ENCODE results near the gene TAOK1. TPM values are rescaled to one million over a fixed set of nuclear protein-coding genes. Genes with fewer than 3 reads are reported as not detected.
"Not testable (repeated sequence)": the region's sequence is repeated elsewhere in the genome, so short reads cannot be mapped to it uniquely, and the experiment has no call there.

TAOK1 gene
- polyA plus RNA-seq, 2 of the 4 experiments (the other 2 are of a cell fraction), result 18.2 to 46.7 TPM

- TF ChIP-seq FOSB (CRISPR knock-in tag; IDR thresholded peaks at IDR 0.05), result no peak
These were observed 84.1 kb downstream of the TAOK1 start (continued) for GRCh38 chr17:29474297-29474696.

GRCh38 chr17:29475891-29476290 lies 85.7 kb downstream of the TAOK1 start:
- Histone ChIP-seq H3K27ac (no peak overlapping the region), H3K4me1 (no peaks in the 10 kb centered on the region), H3K9me3 (no peaks in the 10 kb centered on the region), H3K4me3 (no peak overlapping the region), H3K4me2 (no peak overlapping the region)
- DNase-seq (ENCODE audit: low read depth in 1 of 2, low spot score in 1 of 2) (no peak), ATAC-seq (no peak), FAIRE-seq (no peak)
- CTCF ChIA-PET, result interaction anchor here (0.9 to 1.3 kb wide), 2 partner anchors 16 to 106 kb away, joined by 3 to 7 read pairs; no protein-coding TSS in a partner anchor
- WGBS (ENCODE audit: missing lambda C conversion rate), result 94% methylated on average over 2 of the region's 2 CpGs
- TF ChIP-seq POLR2A (IDR thresholded peaks at IDR 0.05; ENCODE audit: low read length) (no peak), FOXS1 (CRISPR knock-in tag; IDR thresholded peaks at IDR 0.05) (no peak), RAD21 (conservative IDR thresholded peaks at IDR 0.05 in 1 of 2, IDR thresholded peaks at IDR 0.05 in 1 of 2) (no peak), MAZ (IDR thresholded peaks at IDR 0.05; ENCODE audit: borderline replicate concordance, low read depth, low read length) (no peak), ZNF302 (CRISPR knock-in tag; IDR thresholded peaks at IDR 0.05) (no peak), HOXA7 (CRISPR knock-in tag; IDR thresholded peaks at IDR 0.05) (no peak), JUNB (IDR thresholded peaks at IDR 0.05) (no peak), ESRRA (IDR thresholded peaks at IDR 0.05; ENCODE audit: borderline replicate concordance, low read length) (no peak), MYC (IDR thresholded peaks at IDR 0.05; ENCODE audit: borderline replicate concordance, low read length) (no peak), MAFK (IDR thresholded peaks at IDR 0.05; ENCODE audit: partially characterized antibody) (no peak), CBX2 (IDR thresholded peaks at IDR 0.05; ENCODE audit: borderline replicate concordance, low read depth) (no peak), EHF (CRISPR knock-in tag; IDR thresholded peaks at IDR 0.05) (no peak), TFCP2L1 (CRISPR knock-in tag; IDR thresholded peaks at IDR 0.05) (no peak), TP53 (CRISPR knock-in tag; IDR thresholded peaks at IDR 0.05) (no peak)
- POLR2A ChIA-PET, result no interaction called here

GRCh38 chr17:29480249-29480928 lies 90.2 kb downstream of the TAOK1 start:
- H3K4me3 ChIP-seq; H3K27ac ChIP-seq; H3K9me3 ChIP-seq; H3K4me1 ChIP-seq; FAIRE-seq; ATAC-seq; H3K4me2 ChIP-seq; POLR2A ChIA-PET; DNase-seq (ENCODE audit: low read depth in 1 of 2, low spot score in 1 of 2): not testable (repeated sequence)
- CTCF ChIA-PET, result interaction anchor here (0.6 to 0.7 kb wide), 3 partner anchors 44 to 107 kb away, joined by 4 read pairs; no protein-coding TSS in a partner anchor
- 92% methylated on average over 7 of the region's 7 CpGs for WGBS (ENCODE audit: missing lambda C conversion rate)

GRCh38 chr17:29483503-29483902 lies 93.3 kb downstream of the TAOK1 start:
- FAIRE-seq, result peak; percentile 32
- TF ChIP-seq ZNF302 (CRISPR knock-in tag; IDR thresholded peaks at IDR 0.05), result no peak
- no peak for TF ChIP-seq HOXB5 (CRISPR knock-in tag; IDR thresholded peaks at IDR 0.05)
- no peak for TF ChIP-seq CBX8 (IDR thresholded peaks at IDR 0.05)
- no peak for TF ChIP-seq HES2 (IDR thresholded peaks at IDR 0.05)
- TF ChIP-seq NFE2L2 (conservative IDR thresholded peaks at IDR 0.05; ENCODE audit: low read length), result no peak
- TF ChIP-seq BCL3 (IDR thresholded peaks at IDR 0.05), result no peak
- no peak for TF ChIP-seq CBX2 (IDR thresholded peaks at IDR 0.05; ENCODE audit: borderline replicate concordance, low read depth)
- no peak for TF ChIP-seq FOXS1 (CRISPR knock-in tag; IDR thresholded peaks at IDR 0.05)
- no peak for TF ChIP-seq ELK1 (IDR thresholded peaks at IDR 0.05; ENCODE audit: low read depth, low read length)
- no peak for TF ChIP-seq CEBPB (IDR thresholded peaks at IDR 0.05)
- TF ChIP-seq SMC3 (IDR thresholded peaks at IDR 0.05), result no peak
- no peak for TF ChIP-seq ZFP36 (IDR thresholded peaks at IDR 0.05; ENCODE audit: borderline replicate concordance, partially characterized antibody)
- TF ChIP-seq TP53 (CRISPR knock-in tag; IDR thresholded peaks at IDR 0.05), result no peak
- no peak for TF ChIP-seq HOXB13 (CRISPR knock-in tag; IDR thresholded peaks at IDR 0.05; ENCODE audit: low read depth)
- TF ChIP-seq ESRRA (IDR thresholded peaks at IDR 0.05; ENCODE audit: borderline replicate concordance, low read length), result no peak
- no peak for TF ChIP-seq TFCP2L1 (CRISPR knock-in tag; IDR thresholded peaks at IDR 0.05)
- TF ChIP-seq MAFK (IDR thresholded peaks at IDR 0.05; ENCODE audit: partially characterized antibody), result no peak
- no peak for TF ChIP-seq RARB (CRISPR knock-in tag; IDR thresholded peaks at IDR 0.05)
- no peak for DNase-seq (ENCODE audit: low read depth in 1 of 2, low spot score in 1 of 2)
- H3K4me3 ChIP-seq, result no peak overlapping the region
- POLR2A ChIA-PET, result no interaction called here
- H3K27ac ChIP-seq, result no peak overlapping the region
- no peaks in the 10 kb centered on the region for H3K9me3 ChIP-seq
- WGBS (ENCODE audit: missing lambda C conversion rate), result 85% methylated on average over 1 of the region's 1 CpG
- no peak overlapping the region for H3K4me2 ChIP-seq
- peaks cover 9% of the 10 kb centered on the region; the same call in 1 of the 3 replicates for H3K4me1 ChIP-seq
- no peak for ATAC-seq
- CTCF ChIA-PET, result interaction anchor here (0.8 kb wide), 2 partner anchors 114 to 264 kb away, joined by 3 read pairs; no protein-coding TSS in a partner anchor
